Prostate gland (tissue), 2 donors: ENCODE results near the gene SLC44A3. TPM values are rescaled to one million over a fixed set of nuclear protein-coding genes. Genes with fewer than 3 reads are reported as not detected.
A peak's percentile ranks its signal among the peaks of the same experiment; 100 is the strongest.

Experiments
- DNase-seq: peaks from one replicate; pipeline ENCODE4 v3.0.0-alpha.2; 2019; ENCODE audit warnings: low spot score
- H3K27ac ChIP-seq, 2 donors: fragments of 200-600 bp; sonication (generic); 2 replicates each; pipeline ENCODE4 v1.5.1; 2017 to 2019
- H3K27me3 ChIP-seq: fragments of 200-600 bp; sonication (generic); replicated peaks from 2 replicates; pipeline ENCODE4 v1.5.1; 2019; ENCODE audit not compliant: insufficient read depth
- H3K36me3 ChIP-seq, 2 donors: fragments of 200-600 bp; sonication (generic); 1 replicate in 1 of 2; 2 replicates in 1 of 2; pipeline versions ENCODE4 v1.5.1 to v1.8.1; 2017 to 2019
- H3K4me1 ChIP-seq: fragments of 200-600 bp; sonication (generic); replicated peaks from 2 replicates; pipeline ENCODE4 v1.5.1; 2019
- H3K4me3 ChIP-seq, 2 donors: fragments of 200-600 bp; sonication (generic); 2 replicates each; pipeline ENCODE4 v1.5.1; 2017 to 2019
- H3K9me3 ChIP-seq: fragments of 200-600 bp; sonication (generic); 2 replicates; pipeline ENCODE4 v1.5.1; 2017
- POLR2A ChIP-seq: fragments of 450-650 bp; IDR thresholded peaks from one replicate; pipeline ENCODE4 v1.6.1; 2016; ENCODE audit warnings: antibody characterized with exemption, mild to moderate bottlenecking
- POLR2AphosphoS5 ChIP-seq: sonication (generic); formaldehyde crosslinking; IDR thresholded peaks from one replicate; pipeline ENCODE4 v1.6.1; 2017; ENCODE audit warnings: antibody characterized with exemption
- WGBS: methylation state at CpG from one replicate; pipeline ENCODE4 v1.1.5; 2018; 5-methylcytosine and 5-hydroxymethylcytosine counted together
- intact Hi-C: fragments of 100-400 bp; cut with DNase I; formaldehyde crosslinking; loops from one replicate; pipeline ENCODE4 v1.14.2; 2022
- total RNA-seq, 2 donors: library from RNA; depleted of rRNA; stranded (reverse); fragments of >200 nt; gene quantifications; one replicate each; pipeline ENCODE4 v1.1.0, GENCODE V29; 2016
- TF ChIP-seq, protein P1 (sequence below), 4 experiments: fragments of 200-600 bp in 2 of 4; fragments of 450-650 bp in 2 of 4; sonication (generic) in 2 of 4; IDR thresholded peaks; 1 replicate in 3 of 4; 2 replicates in 1 of 4; pipeline ENCODE4 v1.5.1; 2016 to 2019; ENCODE audit warnings: antibody characterized with exemption in 4 of 4, mild to moderate bottlenecking in 2 of 4, moderate library complexity in 2 of 4

SLC44A3 gene
- total RNA-seq, 2 donors from 2014 or later, result 15.4 to 16.2 TPM

DNA sequence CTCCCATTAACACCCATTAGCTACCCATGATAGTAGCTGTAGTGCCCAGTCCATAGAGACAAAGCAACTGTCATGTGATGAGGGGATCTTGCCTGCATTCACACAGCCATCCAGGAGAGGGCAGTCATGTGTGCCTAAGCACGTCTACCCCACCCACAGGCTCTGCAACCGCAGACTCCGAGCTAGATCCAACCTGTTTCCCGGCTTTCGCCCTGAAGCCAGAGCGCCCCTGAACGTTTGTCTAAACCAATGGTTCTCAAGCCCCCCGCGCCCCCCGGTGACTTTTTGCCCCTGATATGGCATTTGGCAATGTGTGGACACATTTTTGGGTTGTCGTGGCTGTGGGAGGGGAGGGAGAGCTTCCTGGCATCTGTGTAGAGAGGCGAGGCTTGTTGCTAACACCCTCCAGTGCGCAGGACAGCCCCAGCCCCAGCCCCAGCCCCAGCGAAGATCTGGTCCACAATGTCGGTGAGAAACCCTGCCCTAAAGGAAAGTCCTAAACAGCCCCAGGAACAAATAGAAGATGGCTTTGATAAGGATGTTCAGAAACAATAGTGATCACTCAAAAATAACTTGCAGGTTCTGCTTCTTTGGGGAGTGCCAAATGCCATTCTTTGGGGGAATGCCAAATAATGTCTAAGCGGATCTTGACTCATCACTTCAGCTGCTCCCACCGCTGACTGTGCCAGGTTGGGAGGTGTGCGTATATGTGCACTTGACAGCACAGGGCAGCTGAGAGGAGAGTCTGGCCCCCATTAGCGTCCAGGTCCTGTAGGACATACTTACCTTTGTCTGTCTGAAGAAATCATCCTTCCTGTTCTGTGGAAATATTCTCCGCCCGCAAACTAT, 34.5 kb downstream of the SLC44A3 start:
- TF ChIP-seq, protein P1, sequence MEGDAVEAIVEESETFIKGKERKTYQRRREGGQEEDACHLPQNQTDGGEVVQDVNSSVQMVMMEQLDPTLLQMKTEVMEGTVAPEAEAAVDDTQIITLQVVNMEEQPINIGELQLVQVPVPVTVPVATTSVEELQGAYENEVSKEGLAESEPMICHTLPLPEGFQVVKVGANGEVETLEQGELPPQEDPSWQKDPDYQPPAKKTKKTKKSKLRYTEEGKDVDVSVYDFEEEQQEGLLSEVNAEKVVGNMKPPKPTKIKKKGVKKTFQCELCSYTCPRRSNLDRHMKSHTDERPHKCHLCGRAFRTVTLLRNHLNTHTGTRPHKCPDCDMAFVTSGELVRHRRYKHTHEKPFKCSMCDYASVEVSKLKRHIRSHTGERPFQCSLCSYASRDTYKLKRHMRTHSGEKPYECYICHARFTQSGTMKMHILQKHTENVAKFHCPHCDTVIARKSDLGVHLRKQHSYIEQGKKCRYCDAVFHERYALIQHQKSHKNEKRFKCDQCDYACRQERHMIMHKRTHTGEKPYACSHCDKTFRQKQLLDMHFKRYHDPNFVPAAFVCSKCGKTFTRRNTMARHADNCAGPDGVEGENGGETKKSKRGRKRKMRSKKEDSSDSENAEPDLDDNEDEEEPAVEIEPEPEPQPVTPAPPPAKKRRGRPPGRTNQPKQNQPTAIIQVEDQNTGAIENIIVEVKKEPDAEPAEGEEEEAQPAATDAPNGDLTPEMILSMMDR (IDR thresholded peaks at IDR 0.05), result peak; percentile 83 to 98 (median 97)
- no peak for TF ChIP-seq POLR2A
- peak; percentile 86 for TF ChIP-seq POLR2AphosphoS5
- intact Hi-C loops, result loop anchor here (1.0 to 5.0 kb wide), 4 partner anchors 71 to 378 kb away; partner anchors contain the start of gene RWDD3
- H3K9me3 ChIP-seq, result no peaks in the 10 kb centered on the region
- WGBS, result 12% methylated on average over 21 of the region's 21 CpGs
- H3K36me3 ChIP-seq, result no peaks in the 10 kb centered on the region
- H3K4me1 ChIP-seq, result no peaks in the 10 kb centered on the region
- peak overlapping the region; percentile 25 to 36 for H3K4me3 ChIP-seq
- H3K27ac ChIP-seq, result peak overlapping the region; percentile 81 to 88
- DNase-seq, result peak; percentile 91
- no peaks in the 10 kb centered on the region for H3K27me3 ChIP-seq

DNA sequence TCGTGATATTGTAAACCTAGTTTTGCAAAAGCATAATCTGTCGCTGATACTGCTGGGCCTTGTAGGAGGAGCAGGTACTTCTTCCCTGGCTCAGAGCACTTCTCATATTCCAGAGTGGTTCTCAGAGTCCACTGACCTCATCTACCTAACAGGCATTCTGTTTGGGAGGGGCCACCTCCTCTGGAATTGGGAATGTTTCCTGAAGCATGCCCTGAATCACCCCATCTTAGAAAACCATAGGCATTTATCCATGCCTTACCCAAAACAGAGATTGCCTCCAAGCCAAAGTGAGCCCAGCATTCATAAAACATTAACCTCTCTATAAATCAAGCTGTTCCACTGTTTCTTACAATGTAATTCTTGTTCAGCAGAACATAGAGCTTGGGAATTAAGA, 35.1 kb downstream of the SLC44A3 start:
- no peak for DNase-seq
- H3K4me3 ChIP-seq, result no peak overlapping the region
- 45% methylated on average over 2 of the region's 2 CpGs for WGBS

DNA sequence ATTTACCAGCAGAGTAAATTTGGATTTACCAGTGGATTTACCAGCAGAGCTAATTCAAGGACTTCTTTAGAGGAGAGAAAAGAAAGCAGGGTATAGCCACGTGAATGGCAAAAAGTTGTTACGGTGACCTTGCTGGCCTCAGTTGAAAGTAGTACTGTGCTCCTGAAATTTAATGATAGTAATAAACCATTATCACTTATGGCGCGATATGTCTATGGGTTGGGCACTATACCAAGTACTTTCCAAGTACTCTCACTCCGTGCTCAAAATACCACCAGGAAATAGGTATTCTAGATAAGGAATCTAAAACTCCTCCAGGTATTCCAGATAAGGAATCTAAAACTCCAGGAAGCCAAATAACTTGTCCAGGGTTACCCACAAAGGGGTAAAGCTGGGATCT, 35.8 kb downstream of the SLC44A3 start:
- Histone ChIP-seq H3K9me3 (no peaks in the 10 kb centered on the region), H3K4me3 (no peak overlapping the region), H3K4me1 (no peaks in the 10 kb centered on the region), H3K27me3 (no peaks in the 10 kb centered on the region), H3K27ac (no peak overlapping the region), H3K36me3 (no peaks in the 10 kb centered on the region)
- WGBS, result 86% methylated on average over 5 of the region's 5 CpGs
- intact Hi-C loops, result no loop called here
- TF ChIP-seq, protein P1 (IDR thresholded peaks at IDR 0.05), result no peak
- TF ChIP-seq POLR2AphosphoS5 (no peak), POLR2A (no peak)
- DNase-seq, result no peak

More for the DNA sequence above, 35.1 kb downstream of the SLC44A3 start:
- no peaks in the 10 kb centered on the region for H3K36me3 ChIP-seq
- intact Hi-C loops, result no loop called here
- TF ChIP-seq POLR2AphosphoS5, result no peak
- TF ChIP-seq POLR2A, result no peak
- TF ChIP-seq, protein P1 (IDR thresholded peaks at IDR 0.05), result no peak
- no peaks in the 10 kb centered on the region for H3K4me1 ChIP-seq
- peak overlapping the region; percentile 81 to 88 for H3K27ac ChIP-seq
- no peaks in the 10 kb centered on the region for H3K9me3 ChIP-seq
- no peaks in the 10 kb centered on the region for H3K27me3 ChIP-seq

DNA sequence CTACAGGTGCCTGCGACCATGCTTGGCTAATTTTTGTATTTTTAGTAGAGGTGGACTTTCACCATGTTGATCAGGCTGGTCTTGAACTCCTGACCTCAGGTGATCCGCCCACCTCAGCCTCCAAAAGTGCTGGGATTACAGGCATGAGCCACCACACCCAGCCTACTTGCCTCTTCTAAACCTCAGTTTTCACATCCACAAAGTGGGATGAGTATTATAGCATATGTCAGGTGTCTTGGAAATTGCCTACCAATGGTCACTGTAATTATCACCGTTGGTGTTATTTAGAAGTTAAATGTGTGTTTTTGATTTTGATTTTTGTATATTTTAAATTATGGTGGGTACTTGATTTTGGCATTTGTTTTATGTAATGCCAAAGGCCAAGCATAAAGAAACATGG, 36.7 kb downstream of the SLC44A3 start:
- Histone ChIP-seq H3K4me3 (no peak overlapping the region), H3K4me1 (no peaks in the 10 kb centered on the region), H3K36me3 (no peaks in the 10 kb centered on the region), H3K27ac (no peak overlapping the region), H3K9me3 (no peaks in the 10 kb centered on the region), H3K27me3 (no peaks in the 10 kb centered on the region)
- intact Hi-C loops, result no loop called here
- 95% methylated on average over 3 of the region's 3 CpGs for WGBS
- TF ChIP-seq POLR2A, result no peak
- no peak for DNase-seq

DNA sequence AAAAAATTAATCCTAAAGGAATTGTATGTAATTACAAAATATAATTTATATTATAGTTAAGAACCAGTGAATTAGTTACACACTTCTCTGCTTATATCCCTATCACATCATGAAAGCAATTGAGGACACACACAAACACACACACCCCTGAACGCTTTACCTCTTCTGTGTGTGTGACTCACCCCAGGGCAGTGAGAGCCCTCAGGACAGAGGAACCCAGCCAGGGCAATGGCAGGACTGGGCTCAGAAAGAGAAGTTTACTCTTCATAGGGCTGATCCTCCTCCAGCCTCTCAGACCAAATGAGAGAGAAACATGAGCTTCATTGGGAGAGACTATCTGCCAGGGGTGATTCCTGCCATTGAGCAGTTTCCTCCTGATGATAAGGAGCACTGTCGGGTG, 38.1 kb downstream of the SLC44A3 start:
- Histone ChIP-seq H3K4me1 (no peaks in the 10 kb centered on the region), H3K36me3 (no peaks in the 10 kb centered on the region), H3K4me3 (no peak overlapping the region), H3K27me3 (no peaks in the 10 kb centered on the region), H3K27ac (no peak overlapping the region), H3K9me3 (no peaks in the 10 kb centered on the region)
- intact Hi-C loops, result no loop called here
- 79% methylated on average over 2 of the region's 2 CpGs for WGBS
- DNase-seq, result no peak
- TF ChIP-seq POLR2A (no peak), POLR2AphosphoS5 (no peak)
- TF ChIP-seq, protein P1 (IDR thresholded peaks at IDR 0.05), result no peak
